Ishikawa (cell line): ENCODE results near the gene SMIM44.

ENCODE experiments used
- CEBPB ChIP-seq: IDR thresholded peaks from 2 replicates; pipeline ENCODE4 v1.6.1; 2012
- CREB1 ChIP-seq: IDR thresholded peaks from 2 replicates; pipeline ENCODE4 v1.6.1; 2012; ENCODE audit warnings: low read depth
- EGR1 ChIP-seq: IDR thresholded peaks from 2 replicates; pipeline ENCODE4 v1.6.1; 2012
- EP300 ChIP-seq: IDR thresholded peaks from 2 replicates; pipeline ENCODE4 v1.6.1; 2012; ENCODE audit warnings: borderline replicate concordance
- FOXM1 ChIP-seq: IDR thresholded peaks from 2 replicates; pipeline ENCODE4 v1.6.1; 2012; ENCODE audit warnings: low read depth, borderline replicate concordance
- MAX ChIP-seq: IDR thresholded peaks from 2 replicates; pipeline ENCODE4 v1.6.1; 2012
- NFIC ChIP-seq: IDR thresholded peaks from 2 replicates; pipeline ENCODE4 v1.6.1; 2012
- RAD21 ChIP-seq: IDR thresholded peaks from 2 replicates; pipeline ENCODE4 v1.6.1; 2012; ENCODE audit warnings: low read depth
- REST ChIP-seq: IDR thresholded peaks from 2 replicates; pipeline ENCODE4 v1.6.1; 2012; ENCODE audit warnings: low read depth, mild to moderate bottlenecking
- TAF1 ChIP-seq: IDR thresholded peaks from 2 replicates; pipeline ENCODE4 v1.6.1; 2012; ENCODE audit warnings: low read depth, mild to moderate bottlenecking
- TCF12 ChIP-seq: IDR thresholded peaks from 2 replicates; pipeline ENCODE4 v1.6.1; 2012; ENCODE audit warnings: low read depth
- TEAD4 ChIP-seq: IDR thresholded peaks from 2 replicates; pipeline ENCODE4 v1.6.1; 2012
- YY1 ChIP-seq: IDR thresholded peaks from 2 replicates; pipeline ENCODE4 v1.6.1; 2012; ENCODE audit warnings: low read depth
- ZBTB7A ChIP-seq: IDR thresholded peaks from 2 replicates; pipeline ENCODE4 v1.6.1; 2012; ENCODE audit warnings: low read depth
- TF ChIP-seq, protein P1 (sequence below): IDR thresholded peaks from 2 replicates; pipeline ENCODE4 v1.6.1; 2012

SMIM44 gene

GRCh38 chr19:3483226-3483628, at the start of gene SMIM44:
Gene SMIM44 (minus strand): TSS chr19:3483441. CDS start chr19:3483403, 38 bp downstream.
- TF ChIP-seq ZBTB7A (0 out of 2 replicates have a peak, but pooled peaks have one; percentile 22), MAX (no peak), EGR1 (no peak), EP300 (no peak), REST (no peak), TEAD4 (no peak), YY1 (no peak)

DNA sequence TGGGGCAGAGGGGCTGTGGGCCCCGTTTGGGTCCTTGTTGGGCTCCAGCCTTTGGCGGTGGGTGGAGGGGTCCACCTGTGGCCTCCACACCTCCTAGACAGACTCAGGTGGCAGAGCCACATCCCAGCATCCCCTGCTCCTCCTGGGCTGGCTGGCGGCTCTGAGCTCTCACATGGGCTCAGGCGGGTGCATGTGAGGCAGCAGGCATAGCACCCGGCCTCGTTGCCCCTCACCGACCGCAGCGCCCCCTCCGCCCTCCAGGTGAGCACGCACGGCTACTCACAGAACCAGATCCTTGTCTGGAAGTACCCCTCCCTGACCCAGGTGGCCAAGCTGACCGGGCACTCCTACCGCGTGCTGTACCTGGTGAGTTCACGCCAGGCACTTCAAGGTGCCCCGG, 49.8 kb upstream of the SMIM44 start:
- TF ChIP-seq CEBPB: no peak
- TF ChIP-seq RAD21: no peak
- no peak for TF ChIP-seq EP300
- TF ChIP-seq YY1: no peak
- no peak for TF ChIP-seq CREB1
- TF ChIP-seq FOXM1: no peak
- TF ChIP-seq MAX: no peak
- TF ChIP-seq NFIC: no peak
- no peak for TF ChIP-seq EGR1
- TF ChIP-seq TAF1: no peak

DNA sequence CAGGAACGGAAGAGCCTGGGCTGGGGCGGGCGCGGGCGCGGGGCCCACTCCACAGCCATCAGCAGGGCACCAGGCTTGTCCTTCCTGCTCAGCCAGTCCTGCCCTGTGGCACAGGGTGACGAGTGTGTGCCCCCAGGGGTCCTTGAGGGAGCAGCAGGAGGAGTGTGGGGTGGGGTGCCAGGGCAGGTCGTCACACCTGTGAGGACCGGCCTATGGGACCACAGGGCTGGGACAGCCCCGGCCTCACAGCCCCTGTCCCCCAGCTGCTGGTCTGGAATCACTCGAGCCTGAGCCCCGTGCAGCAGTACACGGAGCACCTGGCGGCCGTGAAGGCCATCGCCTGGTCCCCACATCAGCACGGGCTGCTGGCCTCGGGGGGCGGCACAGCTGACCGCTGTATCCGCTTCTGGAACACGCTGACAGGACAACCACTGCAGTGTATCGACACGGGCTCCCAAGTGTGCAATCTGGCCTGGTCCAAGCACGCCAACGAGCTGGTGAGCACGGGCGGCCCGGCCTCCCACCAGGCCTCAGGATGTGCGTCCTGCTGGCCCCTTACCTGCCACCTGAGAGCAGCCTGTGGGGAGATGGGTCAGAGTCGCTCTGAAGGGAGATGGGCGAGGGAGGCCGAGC, 49.0 kb upstream of the SMIM44 start:
- TF ChIP-seq TCF12 (no peak), CEBPB (no peak), CREB1 (no peak), EGR1 (no peak), MAX (no peak), FOXM1 (no peak), EP300 (no peak)

DNA sequence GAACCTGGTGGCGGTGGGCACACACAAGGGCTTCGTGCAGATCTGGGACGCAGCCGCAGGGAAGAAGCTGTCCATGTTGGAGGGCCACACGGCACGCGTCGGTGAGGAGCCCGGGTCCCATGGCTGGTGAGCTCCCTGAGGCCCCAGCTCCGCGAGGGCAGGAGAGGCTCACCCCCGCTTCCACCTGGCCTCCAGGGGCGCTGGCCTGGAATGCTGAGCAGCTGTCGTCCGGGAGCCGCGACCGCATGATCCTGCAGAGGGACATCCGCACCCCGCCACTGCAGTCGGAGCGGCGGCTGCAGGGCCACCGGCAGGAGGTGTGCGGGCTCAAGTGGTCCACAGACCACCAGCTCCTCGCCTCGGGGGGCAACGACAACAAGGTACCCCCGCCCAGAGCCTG, 48.5 kb upstream of the SMIM44 start:
- TF ChIP-seq, protein P1, sequence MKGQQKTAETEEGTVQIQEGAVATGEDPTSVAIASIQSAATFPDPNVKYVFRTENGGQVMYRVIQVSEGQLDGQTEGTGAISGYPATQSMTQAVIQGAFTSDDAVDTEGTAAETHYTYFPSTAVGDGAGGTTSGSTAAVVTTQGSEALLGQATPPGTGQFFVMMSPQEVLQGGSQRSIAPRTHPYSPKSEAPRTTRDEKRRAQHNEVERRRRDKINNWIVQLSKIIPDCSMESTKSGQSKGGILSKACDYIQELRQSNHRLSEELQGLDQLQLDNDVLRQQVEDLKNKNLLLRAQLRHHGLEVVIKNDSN: no peak
- no peak for TF ChIP-seq FOXM1
- no peak for TF ChIP-seq EP300
- no peak for TF ChIP-seq TAF1
- no peak for TF ChIP-seq CREB1
- TF ChIP-seq TCF12: no peak
- TF ChIP-seq NFIC: no peak

DNA sequence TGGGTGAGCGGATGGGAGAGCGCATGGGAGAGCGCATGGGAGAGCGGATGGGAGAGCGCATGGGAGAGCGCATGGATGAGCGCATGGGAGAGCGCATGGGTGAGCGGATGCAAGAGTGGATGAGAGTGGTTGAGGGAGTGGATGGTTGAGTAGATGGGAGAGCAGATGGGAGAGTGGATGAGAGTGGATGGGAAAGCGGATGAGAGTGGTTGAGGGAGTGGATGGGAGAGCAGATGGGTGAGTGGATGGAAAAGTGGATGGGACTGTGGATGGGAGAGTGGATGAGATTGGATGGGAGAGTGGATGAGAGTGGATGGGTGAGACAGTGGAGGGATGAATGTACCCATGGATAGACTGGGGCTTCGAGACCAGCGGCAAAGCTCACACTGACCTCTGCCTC, 47.1 kb upstream of the SMIM44 start:
- no peak for TF ChIP-seq YY1
- TF ChIP-seq EP300: no peak

DNA sequence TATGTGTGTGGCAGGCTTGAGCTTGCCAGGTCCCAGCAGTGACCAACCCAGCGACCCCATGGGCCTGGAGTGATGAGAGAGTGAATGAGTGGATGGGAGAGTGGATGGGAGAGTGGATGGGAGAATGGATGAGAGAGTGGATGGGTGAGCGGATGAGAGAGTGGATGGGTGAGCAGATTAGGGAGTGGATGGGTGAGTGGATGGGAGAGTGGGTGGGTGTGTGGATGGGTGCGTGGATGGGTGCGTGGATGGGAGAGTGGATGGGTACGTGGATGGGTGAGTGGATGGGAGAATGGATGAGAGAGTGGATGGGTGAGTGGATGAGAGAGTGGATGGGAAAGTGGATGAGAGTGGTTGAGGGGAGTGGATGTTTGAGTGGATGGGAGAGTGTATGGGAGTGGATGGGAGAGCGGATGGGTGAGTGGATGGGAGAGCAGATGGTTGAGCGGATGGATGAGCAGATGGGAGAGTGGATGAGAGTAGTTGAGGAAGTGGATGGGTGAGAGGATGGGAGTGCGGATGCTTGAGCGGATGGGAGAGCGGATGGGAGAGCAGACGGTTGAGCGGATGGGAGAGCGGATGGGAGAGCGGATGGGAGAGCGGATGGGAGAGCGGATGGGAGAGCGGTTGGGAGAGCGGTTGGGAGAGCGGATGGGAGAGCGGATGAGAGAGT, 45.4 kb upstream of the SMIM44 start:
- no peak for TF ChIP-seq TCF12
- TF ChIP-seq FOXM1: no peak
- TF ChIP-seq RAD21: no peak
- no peak for TF ChIP-seq TEAD4
- no peak for TF ChIP-seq YY1
- TF ChIP-seq CREB1: no peak
- no peak for TF ChIP-seq MAX
- TF ChIP-seq EP300: no peak
- no peak for TF ChIP-seq NFIC
- no peak for TF ChIP-seq EGR1
- TF ChIP-seq, protein P1: no peak
- no peak for TF ChIP-seq REST
- TF ChIP-seq CEBPB: no peak
- TF ChIP-seq ZBTB7A: no peak
- TF ChIP-seq TAF1: no peak
